Prostate gland (tissue), 2 donors: ENCODE results near the gene RRN3. TPM values are rescaled to one million over a fixed set of nuclear protein-coding genes. Genes with fewer than 3 reads are reported as not detected.

Source experiments
- DNase-seq: peaks from one replicate; pipeline ENCODE4 v3.0.0-alpha.2; 2019; ENCODE audit warnings: low spot score
- H3K27ac ChIP-seq, 2 donors: fragments of 200-600 bp; sonication (generic); 2 replicates each; pipeline ENCODE4 v1.5.1; 2017 to 2019
- H3K27me3 ChIP-seq: fragments of 200-600 bp; sonication (generic); replicated peaks from 2 replicates; pipeline ENCODE4 v1.5.1; 2019; ENCODE audit not compliant: insufficient read depth
- H3K36me3 ChIP-seq, 2 donors: fragments of 200-600 bp; sonication (generic); 1 replicate in 1 of 2; 2 replicates in 1 of 2; pipeline versions ENCODE4 v1.5.1 to v1.8.1; 2017 to 2019
- H3K4me1 ChIP-seq: fragments of 200-600 bp; sonication (generic); replicated peaks from 2 replicates; pipeline ENCODE4 v1.5.1; 2019
- H3K4me3 ChIP-seq, 2 donors: fragments of 200-600 bp; sonication (generic); 2 replicates each; pipeline ENCODE4 v1.5.1; 2017 to 2019
- H3K9me3 ChIP-seq: fragments of 200-600 bp; sonication (generic); 2 replicates; pipeline ENCODE4 v1.5.1; 2017
- POLR2A ChIP-seq: fragments of 450-650 bp; IDR thresholded peaks from one replicate; pipeline ENCODE4 v1.6.1; 2016; ENCODE audit warnings: antibody characterized with exemption, mild to moderate bottlenecking
- POLR2AphosphoS5 ChIP-seq: sonication (generic); formaldehyde crosslinking; IDR thresholded peaks from one replicate; pipeline ENCODE4 v1.6.1; 2017; ENCODE audit warnings: antibody characterized with exemption
- WGBS: methylation state at CpG from one replicate; pipeline ENCODE4 v1.1.5; 2018; 5-methylcytosine and 5-hydroxymethylcytosine counted together
- intact Hi-C: fragments of 100-400 bp; cut with DNase I; formaldehyde crosslinking; loops from one replicate; pipeline ENCODE4 v1.14.2; 2022
- total RNA-seq, 2 donors: library from RNA; depleted of rRNA; stranded (reverse); fragments of >200 nt; gene quantifications; one replicate each; pipeline ENCODE4 v1.1.0, GENCODE V29; 2016
- TF ChIP-seq, protein P1 (sequence below), 4 experiments: fragments of 200-600 bp in 2 of 4; fragments of 450-650 bp in 2 of 4; sonication (generic) in 2 of 4; IDR thresholded peaks; 1 replicate in 3 of 4; 2 replicates in 1 of 4; pipeline ENCODE4 v1.5.1; 2016 to 2019; ENCODE audit warnings: antibody characterized with exemption in 4 of 4, mild to moderate bottlenecking in 2 of 4, moderate library complexity in 2 of 4

Gene RRN3
- total RNA-seq, 2 donors from 2014 or later: 34.7 to 37.9 TPM

DNA sequence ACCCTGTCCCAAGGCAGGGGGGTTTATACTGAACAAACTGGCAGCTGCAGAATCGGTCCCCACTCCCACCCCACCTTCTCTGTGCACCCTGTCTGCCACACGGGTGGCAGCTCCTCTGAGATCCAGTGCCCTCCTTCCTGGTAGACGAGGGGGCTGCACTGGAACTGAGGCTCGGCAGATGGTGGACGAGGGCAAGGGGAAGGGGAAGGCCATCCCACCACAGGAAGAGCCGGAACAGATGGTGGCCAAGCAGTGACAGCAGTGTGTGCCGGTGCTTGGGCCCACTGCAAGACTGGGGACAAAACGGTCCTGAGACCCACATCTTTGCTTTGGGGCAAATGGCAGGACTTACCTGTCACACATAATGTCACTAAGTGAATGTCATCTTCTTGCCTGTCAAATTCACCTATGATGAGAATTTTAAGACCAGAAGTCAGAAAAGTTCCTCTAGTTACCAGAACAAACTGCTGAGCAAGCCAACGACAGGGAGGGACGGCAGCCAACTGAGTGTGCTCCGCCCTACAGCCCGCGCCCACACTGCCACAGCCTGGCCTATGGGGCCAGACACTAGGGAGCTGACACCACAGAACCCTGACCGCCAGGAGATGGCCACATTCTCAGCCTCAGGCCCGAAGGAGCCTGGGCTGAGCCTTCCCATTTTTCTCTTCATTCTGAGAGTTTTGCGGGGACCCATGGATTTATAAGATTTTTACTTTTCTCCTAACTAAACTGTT is 52.6 kb downstream of the RRN3 start:
- TF ChIP-seq, protein P1, sequence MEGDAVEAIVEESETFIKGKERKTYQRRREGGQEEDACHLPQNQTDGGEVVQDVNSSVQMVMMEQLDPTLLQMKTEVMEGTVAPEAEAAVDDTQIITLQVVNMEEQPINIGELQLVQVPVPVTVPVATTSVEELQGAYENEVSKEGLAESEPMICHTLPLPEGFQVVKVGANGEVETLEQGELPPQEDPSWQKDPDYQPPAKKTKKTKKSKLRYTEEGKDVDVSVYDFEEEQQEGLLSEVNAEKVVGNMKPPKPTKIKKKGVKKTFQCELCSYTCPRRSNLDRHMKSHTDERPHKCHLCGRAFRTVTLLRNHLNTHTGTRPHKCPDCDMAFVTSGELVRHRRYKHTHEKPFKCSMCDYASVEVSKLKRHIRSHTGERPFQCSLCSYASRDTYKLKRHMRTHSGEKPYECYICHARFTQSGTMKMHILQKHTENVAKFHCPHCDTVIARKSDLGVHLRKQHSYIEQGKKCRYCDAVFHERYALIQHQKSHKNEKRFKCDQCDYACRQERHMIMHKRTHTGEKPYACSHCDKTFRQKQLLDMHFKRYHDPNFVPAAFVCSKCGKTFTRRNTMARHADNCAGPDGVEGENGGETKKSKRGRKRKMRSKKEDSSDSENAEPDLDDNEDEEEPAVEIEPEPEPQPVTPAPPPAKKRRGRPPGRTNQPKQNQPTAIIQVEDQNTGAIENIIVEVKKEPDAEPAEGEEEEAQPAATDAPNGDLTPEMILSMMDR (IDR thresholded peaks at IDR 0.05): peak in 2 of 4 experiments; percentile 27 to 35
- no peak for TF ChIP-seq POLR2A
- peak; percentile 57 for TF ChIP-seq POLR2AphosphoS5
- H3K9me3 ChIP-seq: no peaks in the 10 kb centered on the region
- H3K27me3 ChIP-seq: no peaks in the 10 kb centered on the region
- peaks cover 0 to 4% of the 10 kb centered on the region in 2 donors for H3K36me3 ChIP-seq
- H3K27ac ChIP-seq: peak overlapping the region in 1 of 2 donors; percentile 47
- intact Hi-C loops: no loop called here
- 42% methylated on average over 16 of the region's 16 CpGs for WGBS
- peak; percentile 78 for DNase-seq
- no peak overlapping the region for H3K4me3 ChIP-seq
- H3K4me1 ChIP-seq: no peaks in the 10 kb centered on the region

DNA sequence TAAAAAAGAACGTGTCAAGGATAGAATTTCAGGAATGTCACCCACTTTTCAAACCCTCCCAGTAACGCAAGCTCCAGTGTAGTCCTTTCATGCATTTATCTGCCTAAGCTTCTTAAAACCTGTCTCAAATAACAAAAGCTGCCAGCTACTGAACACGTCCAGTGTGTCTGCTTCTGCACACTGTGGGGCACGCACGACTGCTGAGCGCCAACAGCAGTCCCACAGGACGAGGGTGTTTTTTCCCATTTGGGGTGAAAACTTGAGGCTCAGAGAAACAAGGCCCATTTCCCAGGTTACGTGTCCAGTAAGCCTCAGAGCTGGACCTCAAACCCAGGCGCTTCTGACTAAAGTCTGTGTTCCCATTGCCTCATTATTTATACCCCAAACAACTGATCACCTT is 55.4 kb downstream of the RRN3 start:
- no peak overlapping the region for H3K4me3 ChIP-seq
- peaks cover 14 to 20% of the 10 kb centered on the region in 2 donors for H3K36me3 ChIP-seq
- no peaks in the 10 kb centered on the region for H3K4me1 ChIP-seq
- no peak overlapping the region for H3K27ac ChIP-seq
- intact Hi-C loops: no loop called here
- WGBS: 81% methylated on average over 9 of the region's 9 CpGs
- TF ChIP-seq POLR2A: no peak
- TF ChIP-seq, protein P1 (IDR thresholded peaks at IDR 0.05): no peak
- TF ChIP-seq POLR2AphosphoS5: no peak
- H3K27me3 ChIP-seq: no peaks in the 10 kb centered on the region
- no peaks in the 10 kb centered on the region for H3K9me3 ChIP-seq
- no peak for DNase-seq

DNA sequence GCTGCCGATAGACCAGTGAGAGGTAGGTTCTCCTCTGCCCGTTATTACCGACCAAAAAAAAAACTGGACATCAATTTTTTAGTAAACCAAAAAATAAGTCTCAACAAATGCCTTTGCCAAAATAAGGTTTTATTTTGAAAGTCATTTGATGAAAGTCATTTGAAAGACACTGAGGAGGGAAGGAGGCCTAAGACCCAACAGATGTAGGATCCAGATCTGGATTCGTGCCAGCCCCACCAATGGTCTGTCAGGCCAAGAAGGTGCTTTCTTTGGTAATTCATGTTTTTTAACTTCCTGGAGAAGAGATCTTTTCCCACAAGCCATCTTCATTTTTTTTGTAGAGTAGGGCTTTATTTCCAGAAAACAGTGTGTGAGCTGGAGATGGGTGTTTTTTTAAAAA is 56.3 kb downstream of the RRN3 start:
- no peak for DNase-seq
- Histone ChIP-seq H3K36me3 (peaks cover 23 to 28% of the 10 kb centered on the region in 2 donors), H3K4me1 (no peaks in the 10 kb centered on the region), H3K9me3 (no peaks in the 10 kb centered on the region), H3K4me3 (no peak overlapping the region), H3K27ac (no peak overlapping the region), H3K27me3 (no peaks in the 10 kb centered on the region)
- intact Hi-C loops: no loop called here
- TF ChIP-seq, protein P1 (IDR thresholded peaks at IDR 0.05): no peak
- no peak for TF ChIP-seq POLR2AphosphoS5
- TF ChIP-seq POLR2A: no peak
- WGBS: 94% methylated on average over 4 of the region's 4 CpGs

DNA sequence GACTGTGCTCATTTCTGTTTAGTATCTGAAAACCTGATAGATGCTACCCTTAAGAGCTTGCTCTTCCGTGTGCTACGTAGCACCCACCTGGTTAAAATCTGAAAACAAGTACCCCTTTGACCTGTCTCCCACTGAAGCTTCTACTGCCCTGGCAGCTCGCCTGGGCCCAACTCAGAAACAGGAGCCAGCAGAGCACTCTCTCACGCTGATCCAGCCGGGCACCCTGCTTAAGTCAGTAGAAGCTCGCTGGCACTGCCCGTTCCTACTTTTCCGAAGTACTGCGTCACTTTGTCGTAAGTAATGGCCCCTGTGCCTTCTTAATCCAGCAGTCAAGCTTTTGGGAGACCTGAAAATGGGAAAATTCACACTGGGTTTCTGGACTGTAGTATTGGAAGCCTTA is 57.1 kb downstream of the RRN3 start:
- 88% methylated on average over 10 of the region's 10 CpGs for WGBS
- TF ChIP-seq, protein P1 (IDR thresholded peaks at IDR 0.05): no peak
- TF ChIP-seq POLR2AphosphoS5: no peak
- TF ChIP-seq POLR2A: no peak
- Histone ChIP-seq H3K27ac (no peak overlapping the region), H3K36me3 (peaks cover 23 to 28% of the 10 kb centered on the region in 2 donors), H3K9me3 (no peaks in the 10 kb centered on the region), H3K4me1 (no peaks in the 10 kb centered on the region), H3K4me3 (no peak overlapping the region), H3K27me3 (no peaks in the 10 kb centered on the region)
- intact Hi-C loops: no loop called here
- no peak for DNase-seq

DNA sequence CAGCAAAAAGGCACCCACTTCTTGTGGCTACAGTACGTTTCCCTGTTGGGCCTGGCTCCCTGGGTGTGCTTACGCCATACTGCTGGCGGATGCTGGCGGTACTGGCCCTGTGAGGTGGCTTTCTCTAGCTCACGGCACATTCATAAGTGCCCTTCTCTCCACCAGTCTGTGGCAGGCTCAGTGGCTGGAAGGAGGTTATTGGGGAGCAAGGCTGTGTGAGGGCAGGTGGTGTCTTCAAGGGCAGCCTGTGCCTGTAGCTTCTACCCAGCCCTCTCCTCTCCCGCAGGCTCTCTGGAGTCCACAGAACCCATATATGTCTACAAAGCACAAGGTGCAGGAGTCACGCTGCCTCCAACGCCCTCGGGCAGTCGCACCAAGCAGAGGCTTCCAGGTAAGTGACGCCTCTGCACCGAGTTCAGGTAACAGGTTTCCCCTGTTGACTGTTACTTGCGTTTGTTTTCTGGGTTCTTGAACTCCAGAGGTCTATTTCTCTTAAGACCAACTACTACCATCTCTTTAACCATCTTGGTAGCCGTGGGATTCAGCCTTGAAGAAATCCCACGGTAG is 58.8 kb downstream of the RRN3 start:
- intact Hi-C loops: no loop called here
- Histone ChIP-seq H3K27me3 (no peaks in the 10 kb centered on the region), H3K4me3 (no peak overlapping the region), H3K9me3 (no peaks in the 10 kb centered on the region), H3K27ac (no peak overlapping the region), H3K4me1 (no peaks in the 10 kb centered on the region), H3K36me3 (peaks cover 23 to 28% of the 10 kb centered on the region in 2 donors)
- no peak for DNase-seq
- 79% methylated on average over 15 of the region's 15 CpGs for WGBS
- TF ChIP-seq POLR2AphosphoS5 (no peak), POLR2A (no peak)
- TF ChIP-seq, protein P1 (IDR thresholded peaks at IDR 0.05): no peak
